ENCODE results near the gene XAB2.

Gene XAB2

DNA sequence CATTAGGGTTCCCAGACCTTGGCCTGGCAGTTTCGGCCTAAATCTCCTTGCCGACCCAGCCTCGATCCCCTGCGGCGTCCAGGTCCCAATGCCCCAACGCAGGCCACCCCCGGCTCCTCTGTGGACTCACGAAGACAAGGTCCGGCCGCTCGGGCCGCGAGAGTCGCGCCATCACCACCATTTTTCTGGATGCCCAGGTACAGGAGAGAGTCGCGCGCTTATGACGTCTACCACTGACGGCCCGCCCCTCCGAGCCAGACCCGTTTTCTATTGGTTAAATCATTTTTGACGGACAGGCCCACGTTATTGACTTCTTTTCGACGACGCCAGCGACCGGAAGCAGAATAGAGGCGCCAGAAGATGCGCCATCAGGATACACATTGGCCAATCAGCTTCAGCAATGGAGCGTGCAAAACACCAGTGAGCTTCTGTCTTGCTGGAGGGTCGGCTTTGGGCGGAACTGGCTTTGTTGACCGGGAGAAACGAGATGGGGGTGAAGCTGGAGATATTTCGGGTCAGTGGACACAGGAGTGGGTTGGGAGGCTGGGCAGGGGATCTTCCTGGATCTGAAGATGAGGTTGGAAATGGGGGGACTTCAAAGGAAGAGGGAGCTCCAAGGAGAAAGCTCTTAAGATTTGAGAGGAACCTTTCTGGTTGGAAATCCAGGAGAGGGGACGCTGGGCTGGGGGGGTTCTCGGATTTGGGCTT, at the start of gene XAB2, which contains the start of gene PET100:
Gene XAB2, minus strand, starts transcription at position 199 of the 708 bp plus-strand sequence. Its CDS starts 18 bp downstream, at position 181.
Gene PET100, plus strand, starts transcription at position 447 of the 708 bp plus-strand sequence. Its CDS starts 41 bp downstream, at position 488.
- peak; percentile 99 for DNase-seq

GRCh38 chr19:7677669-7678311, 48.4 kb upstream of the XAB2 start:
- no peak for DNase-seq

- no peak for DNase-seq
Measured at GRCh38 chr19:7676854-7677253, 47.5 kb upstream of the XAB2 start, which contains the start of gene MCEMP1. TSS of gene MCEMP1 (plus strand) at chr19:7677090. CDS start at chr19:7677121, 31 bp downstream.

DNA sequence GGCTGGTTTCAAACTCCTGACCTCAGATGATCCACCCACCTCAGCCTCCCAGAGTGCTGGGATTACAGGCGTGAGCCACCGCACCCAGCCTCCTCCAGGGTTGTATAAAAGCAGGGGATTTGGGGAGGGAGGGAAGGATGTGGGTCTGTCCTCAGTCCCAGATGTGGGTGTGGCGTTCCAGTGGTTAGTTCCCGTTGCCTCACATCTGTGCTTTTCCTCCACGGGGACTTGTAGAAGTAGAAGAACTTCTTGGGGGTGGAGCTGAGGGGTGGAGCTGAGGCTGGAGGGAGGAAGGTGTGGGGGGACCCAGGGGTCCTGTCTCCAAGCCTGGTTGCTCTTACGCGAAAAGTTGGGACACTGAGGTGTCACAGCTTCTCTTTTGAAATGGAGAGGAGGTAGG, 47.0 kb upstream of the XAB2 start:
- no peak for DNase-seq

DNA sequence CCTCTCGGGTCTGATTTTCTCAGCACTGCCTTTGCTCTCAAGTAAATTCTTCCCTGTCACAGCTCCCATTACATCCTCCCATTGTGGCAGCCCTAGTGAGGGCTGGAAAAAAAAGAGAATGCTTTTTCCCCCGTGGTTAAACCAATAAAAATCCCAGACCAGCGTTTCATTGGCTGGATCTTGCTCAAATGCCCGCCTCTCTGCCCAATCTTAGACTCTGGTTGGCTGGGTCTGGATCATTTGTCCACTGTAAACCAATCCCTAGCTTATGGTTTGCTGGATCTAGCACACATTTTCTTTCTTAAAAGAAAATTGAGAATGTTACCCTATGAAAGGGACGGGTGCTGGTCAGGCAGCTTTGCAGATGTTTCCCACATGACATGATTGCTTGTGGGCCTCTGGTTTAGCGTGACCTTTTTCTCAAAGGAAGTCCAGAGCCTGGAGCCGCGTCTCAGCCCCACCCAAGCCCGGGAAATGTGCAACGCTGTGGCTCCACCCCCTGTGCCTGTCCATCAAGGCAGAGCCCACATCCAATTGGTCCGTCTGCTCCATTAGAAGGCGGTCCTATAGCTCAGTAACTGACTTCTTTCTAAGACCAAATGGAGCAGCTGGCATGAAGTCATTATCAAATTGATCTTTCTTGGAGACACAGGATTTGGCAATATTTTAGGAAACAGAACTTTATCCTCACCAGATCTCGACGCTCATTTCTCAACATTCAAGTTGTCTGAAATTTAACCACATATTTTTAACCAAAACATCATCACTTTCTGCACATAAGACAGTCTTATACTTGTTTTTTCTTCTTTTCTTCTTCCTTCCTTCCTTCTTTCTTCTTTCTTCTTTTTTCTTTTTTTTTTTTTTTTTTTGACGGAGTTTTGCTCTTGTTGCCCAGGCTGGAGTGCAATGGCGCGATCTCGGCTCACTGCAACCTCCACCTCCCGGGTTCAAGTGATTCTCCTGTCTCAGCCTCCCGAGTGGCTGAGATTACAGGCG, 45.0 kb upstream of the XAB2 start:
- peak; percentile 33 for DNase-seq

DNA sequence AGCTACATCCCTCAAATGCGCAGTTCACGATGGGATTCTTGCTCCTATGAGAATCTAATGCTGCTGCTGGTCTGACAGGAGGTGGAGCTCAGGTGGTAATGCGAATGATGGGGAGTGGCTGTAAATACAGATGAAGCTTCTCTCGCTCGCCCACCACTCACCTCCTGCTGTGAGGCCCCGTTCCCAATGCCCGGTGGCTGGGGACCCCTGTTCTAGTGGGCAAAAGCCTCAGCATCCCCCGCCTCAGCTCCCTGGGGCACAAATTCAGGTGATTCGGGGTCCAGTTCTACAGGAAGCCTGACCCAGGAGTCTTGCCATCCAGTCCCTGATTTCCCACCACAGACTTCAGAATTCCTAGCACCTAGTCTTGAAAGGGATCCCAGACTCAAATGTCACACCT, 43.2 kb upstream of the XAB2 start:
- no peak for DNase-seq

DNA sequence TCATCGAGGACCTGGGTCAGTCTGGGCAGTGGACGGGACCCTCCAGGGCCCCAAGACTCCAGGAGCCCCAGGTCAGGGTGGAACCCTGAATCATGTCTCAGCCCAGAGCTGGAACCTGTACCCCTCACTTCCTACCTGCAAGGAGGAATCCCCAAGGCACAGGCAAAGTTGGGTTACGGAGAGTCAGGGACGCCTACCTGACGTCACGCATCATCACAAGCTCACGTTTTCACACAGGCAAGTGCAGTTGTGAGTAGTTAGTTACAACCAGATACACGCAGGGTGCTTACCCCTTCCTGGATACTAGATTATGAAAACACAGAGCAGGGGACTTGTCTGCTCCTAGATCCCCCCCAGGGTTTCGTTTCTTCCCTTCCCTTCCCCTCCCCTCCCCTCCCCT, 41.4 kb upstream of the XAB2 start:
- DNase-seq, result no peak

DNA sequence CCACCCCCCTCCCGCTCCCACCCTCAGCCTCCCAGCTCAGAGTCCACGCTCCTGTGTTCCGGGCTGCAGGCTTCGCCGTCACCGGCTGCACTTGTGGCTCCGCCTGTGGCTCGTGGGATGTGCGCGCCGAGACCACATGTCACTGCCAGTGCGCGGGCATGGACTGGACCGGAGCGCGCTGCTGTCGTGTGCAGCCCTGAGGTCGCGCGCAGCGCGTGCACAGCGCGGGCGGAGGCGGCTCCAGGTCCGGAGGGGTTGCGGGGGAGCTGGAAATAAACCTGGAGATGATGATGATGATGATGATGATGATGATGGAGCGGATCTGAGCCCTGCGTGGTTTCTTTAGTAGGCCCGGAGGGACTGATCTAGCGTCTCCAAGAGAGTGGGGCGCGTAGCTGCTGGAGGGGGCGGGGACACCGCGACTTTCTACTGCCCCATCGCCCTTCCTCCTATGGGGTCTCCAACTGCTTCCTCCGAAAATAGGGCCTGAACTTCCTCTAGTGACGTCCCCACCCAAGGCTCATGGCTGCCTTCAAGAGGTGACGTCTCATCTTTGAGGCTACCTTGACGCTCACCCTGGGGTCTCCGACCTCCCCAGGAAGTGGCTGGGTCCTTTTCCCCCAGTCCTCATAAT, 40.9 kb upstream of the XAB2 start:
- DNase-seq, result no peak

- DNase-seq, result no peak
Measured at GRCh38 chr19:7669641-7670040, 40.3 kb upstream of the XAB2 start.

GRCh38 chr19:7668842-7669241, 39.5 kb upstream of the XAB2 start, which contains the start of gene RETN:
TSS of gene RETN (plus strand) at chr19:7669049. CDS start at chr19:7669327, 278 bp downstream.
- DNase-seq, result no peak

DNA sequence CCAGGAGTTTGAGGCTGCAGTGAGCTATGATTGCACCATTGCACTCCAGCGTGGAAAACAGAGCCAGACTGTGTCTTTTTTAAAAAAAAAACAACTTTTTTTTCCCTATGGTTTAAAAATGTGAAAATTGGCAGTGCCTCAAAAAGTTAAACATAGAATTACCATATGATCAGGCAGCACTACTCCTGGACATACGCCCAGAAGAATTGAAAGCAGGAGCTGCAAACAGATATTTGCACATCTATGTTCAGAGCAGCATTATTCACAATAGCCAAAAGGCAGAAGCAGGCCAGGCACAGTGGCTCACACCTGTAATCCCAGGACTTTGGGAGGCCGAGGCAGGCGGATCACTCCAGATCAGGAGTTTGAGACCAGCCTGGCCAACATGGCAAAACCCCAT, 35.7 kb upstream of the XAB2 start:
- no peak for DNase-seq

GRCh38 chr19:7663706-7664105, 34.4 kb upstream of the XAB2 start:
- DNase-seq, result no peak

- no peak for DNase-seq
Measured at GRCh38 chr19:7662657-7663056, 33.3 kb upstream of the XAB2 start.

GRCh38 chr19:7661744-7662538, 32.6 kb upstream of the XAB2 start:
- DNase-seq, result no peak

DNA sequence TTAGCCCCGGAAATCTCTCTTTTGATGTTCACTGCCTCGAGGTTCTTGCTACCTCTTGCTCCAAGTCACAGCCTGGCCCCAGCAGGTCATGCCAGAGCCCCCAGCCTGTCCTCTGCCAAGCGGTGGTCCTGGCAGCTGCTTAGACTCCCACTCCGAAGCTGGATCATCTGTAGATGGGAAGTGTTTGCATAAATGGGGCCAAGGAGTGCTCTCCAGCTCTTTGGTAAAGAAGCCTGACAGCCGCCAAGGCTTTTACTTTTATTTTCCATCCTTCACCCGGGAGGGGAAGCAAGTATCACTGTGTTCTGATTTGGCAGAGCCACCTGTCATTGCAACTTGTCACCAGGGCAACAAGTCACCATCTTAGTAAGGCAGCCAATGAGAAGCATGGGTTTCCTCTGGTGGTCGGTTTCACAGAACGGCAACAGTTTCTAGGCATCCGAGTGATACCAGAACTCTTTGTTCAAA, 28.9 kb upstream of the XAB2 start:
- DNase-seq, result peak; percentile 68

GRCh38 chr19:7657131-7657751, 27.9 kb upstream of the XAB2 start:
- DNase-seq, result no peak

GRCh38 chr19:7655581-7655980, 26.2 kb upstream of the XAB2 start:
- DNase-seq, result no peak

GRCh38 chr19:7654401-7654800, 25.1 kb upstream of the XAB2 start:
- DNase-seq, result no peak

DNA sequence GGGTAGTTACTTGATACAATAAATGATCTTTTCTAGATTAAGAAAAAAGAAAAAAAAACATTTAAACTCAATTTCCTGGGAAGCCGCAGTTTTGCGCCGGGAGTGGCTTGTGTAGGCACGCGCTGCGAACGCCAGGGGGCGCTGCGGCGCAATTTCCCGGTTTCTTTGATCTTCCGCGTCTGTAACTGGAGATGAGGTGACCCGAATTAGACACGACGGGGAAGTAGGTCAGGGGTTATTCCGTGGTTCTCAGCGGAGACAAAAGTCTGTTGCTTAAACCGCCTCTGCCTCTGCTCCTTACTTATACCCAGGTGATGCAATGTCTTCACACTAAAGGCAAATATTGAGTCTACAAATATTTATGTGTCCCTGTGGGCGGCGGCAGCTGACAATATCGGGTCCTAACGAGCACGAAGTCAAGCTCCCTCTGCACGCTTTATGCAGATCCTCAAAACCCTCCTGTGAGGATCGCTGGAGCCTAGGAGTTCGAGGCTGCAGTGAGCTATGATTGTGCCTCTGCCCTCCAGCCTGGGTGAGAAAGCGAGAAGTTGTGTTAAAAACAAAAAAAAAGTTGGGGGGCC, 22.8 kb upstream of the XAB2 start:
- DNase-seq, result peak; percentile 82

DNA sequence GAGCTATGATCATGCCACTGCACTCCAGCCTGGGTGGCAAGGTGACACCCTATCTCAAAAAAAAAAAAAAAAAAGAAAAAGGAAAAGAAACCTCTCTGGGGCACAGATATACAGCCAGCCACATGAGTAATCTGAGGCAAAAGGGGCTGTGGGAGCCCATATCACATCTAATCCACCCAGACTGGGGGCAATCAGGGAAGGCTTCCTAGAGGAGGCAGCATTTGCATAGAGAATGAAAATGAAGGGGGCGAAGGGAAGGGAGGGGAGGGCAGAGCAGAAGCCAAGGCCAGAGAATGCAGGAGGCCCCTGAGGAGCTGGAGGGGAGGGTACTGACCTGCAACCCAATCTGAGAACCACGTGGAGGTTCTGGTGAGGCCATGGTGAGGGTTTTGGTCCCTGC, 20.8 kb upstream of the XAB2 start:
- DNase-seq, result no peak

All from activated CD4-positive, alpha-beta T cell treated with anti-CD3 and anti-CD28 coated beads, Interleukin-2, amount 50 U/mL, for 16 hours (primary cell).